Spleen (tissue), 7 donors: ENCODE data around the gene PDLIM7.

ENCODE experiments used
- CTCF ChIP-seq, 11 experiments: fragments of 200-600 bp in 7 of 11; fragments of 450-650 bp in 4 of 11; sonication (generic) in 4 of 11; IDR thresholded peaks in 8 of 11; conservative IDR thresholded peaks in 3 of 11; 1 replicate in 7 of 11; 2 replicates in 4 of 11; pipeline versions ENCODE4 v1.4.0 to v1.8.0; 2016 to 2021; ENCODE audit warnings: antibody characterized with exemption in 11 of 11, inconsistent platforms in 4 of 11, mild to moderate bottlenecking in 1 of 11
- POLR2A ChIP-seq, 3 donors: fragments of 450-650 bp; IDR thresholded peaks; one replicate each; pipeline ENCODE4 v1.5.1; 2017; ENCODE audit warnings: antibody characterized with exemption in 3 of 3, mild to moderate bottlenecking in 1 of 3
- donor health status: DM: no; HTN: no; CAD: no; lungs with moderate emphysema.
- donor health status: DM: no; HTN: no; CAD: no.
- donor health status: DM: no; HTN: no; CAD: no.

- TF ChIP-seq CTCF (IDR thresholded peaks at IDR 0.05 in 8 of 11, conservative IDR thresholded peaks at IDR 0.05 in 3 of 11): no peak
- TF ChIP-seq POLR2A (IDR thresholded peaks at IDR 0.05): no peak
Observed at GRCh38 chr5:177476531-177477233, 20.7 kb downstream of the PDLIM7 start.
